LNCaP clone FGC (cell line): ENCODE results near the gene CKS2.

Source experiments
- DNase-seq: peaks from one replicate; pipeline ENCODE4 v3.0.0-alpha.2; 2011; ENCODE audit warnings: low read depth
- H3K4me3 ChIP-seq: 2 replicates; pipeline ENCODE4 v1.5.1; 2011; ENCODE audit warnings: mild to moderate bottlenecking, low read depth, low read length, control low read depth
- TF ChIP-seq, protein P1 (sequence below): IDR thresholded peaks from 2 replicates; pipeline ENCODE4 v1.5.1; 2012; ENCODE audit warnings: mild to moderate bottlenecking; ENCODE audit not compliant: control insufficient read depth, insufficient read depth; ENCODE audit errors: extremely low read depth

Gene CKS2

DNA sequence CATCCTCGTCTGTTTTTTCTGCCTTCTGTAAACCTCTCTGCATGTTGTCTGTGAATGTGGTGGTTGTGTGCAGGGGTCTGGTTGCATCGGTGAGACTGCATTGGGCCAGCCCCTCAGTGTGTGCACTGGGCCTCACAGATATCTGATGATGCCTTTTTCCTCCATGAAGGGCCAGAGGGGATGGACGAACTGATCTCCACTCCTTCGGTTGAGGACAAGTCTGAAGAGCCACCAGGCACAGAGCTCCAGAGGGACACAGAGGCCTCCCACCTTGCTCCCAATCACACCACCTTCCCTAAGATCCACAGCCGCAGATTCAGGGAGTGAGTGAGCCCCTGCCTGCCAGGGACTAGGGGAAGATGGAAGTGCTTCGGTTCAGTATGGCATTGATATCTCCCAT lies 38.6 kb downstream of the CKS2 start:
- no peak for DNase-seq
- H3K4me3 ChIP-seq = no peak overlapping the region
- TF ChIP-seq, protein P1, sequence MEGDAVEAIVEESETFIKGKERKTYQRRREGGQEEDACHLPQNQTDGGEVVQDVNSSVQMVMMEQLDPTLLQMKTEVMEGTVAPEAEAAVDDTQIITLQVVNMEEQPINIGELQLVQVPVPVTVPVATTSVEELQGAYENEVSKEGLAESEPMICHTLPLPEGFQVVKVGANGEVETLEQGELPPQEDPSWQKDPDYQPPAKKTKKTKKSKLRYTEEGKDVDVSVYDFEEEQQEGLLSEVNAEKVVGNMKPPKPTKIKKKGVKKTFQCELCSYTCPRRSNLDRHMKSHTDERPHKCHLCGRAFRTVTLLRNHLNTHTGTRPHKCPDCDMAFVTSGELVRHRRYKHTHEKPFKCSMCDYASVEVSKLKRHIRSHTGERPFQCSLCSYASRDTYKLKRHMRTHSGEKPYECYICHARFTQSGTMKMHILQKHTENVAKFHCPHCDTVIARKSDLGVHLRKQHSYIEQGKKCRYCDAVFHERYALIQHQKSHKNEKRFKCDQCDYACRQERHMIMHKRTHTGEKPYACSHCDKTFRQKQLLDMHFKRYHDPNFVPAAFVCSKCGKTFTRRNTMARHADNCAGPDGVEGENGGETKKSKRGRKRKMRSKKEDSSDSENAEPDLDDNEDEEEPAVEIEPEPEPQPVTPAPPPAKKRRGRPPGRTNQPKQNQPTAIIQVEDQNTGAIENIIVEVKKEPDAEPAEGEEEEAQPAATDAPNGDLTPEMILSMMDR = no peak

DNA sequence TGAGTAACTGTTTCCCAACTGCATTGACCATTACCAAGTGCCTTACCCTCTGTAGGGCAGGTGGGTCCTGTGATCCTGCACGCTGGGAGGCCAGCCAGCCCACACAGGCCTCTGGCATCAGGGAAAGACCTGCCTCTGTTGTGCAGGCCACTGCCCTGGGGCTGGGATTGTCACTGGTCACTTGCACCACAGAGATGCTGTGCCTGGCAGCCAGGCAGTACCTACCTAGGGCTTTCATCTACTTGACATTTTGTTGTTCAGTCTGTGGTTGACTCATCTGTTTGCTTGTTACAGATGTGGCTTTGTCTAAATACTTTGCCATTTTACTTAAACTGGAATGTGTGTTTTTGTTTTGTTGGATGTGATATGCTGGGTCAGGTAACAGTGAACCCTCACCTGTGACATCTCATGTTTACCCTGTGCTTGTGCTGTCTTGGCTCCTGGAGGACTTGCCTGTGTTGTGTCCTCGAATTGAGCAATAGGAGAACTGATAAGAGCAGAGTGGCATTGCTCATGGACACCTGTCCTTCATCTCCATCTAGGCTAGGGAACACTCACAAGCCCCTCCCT lies 40.1 kb downstream of the CKS2 start:
- TF ChIP-seq, protein P1 = no peak
- DNase-seq = no peak
- no peak overlapping the region for H3K4me3 ChIP-seq

DNA sequence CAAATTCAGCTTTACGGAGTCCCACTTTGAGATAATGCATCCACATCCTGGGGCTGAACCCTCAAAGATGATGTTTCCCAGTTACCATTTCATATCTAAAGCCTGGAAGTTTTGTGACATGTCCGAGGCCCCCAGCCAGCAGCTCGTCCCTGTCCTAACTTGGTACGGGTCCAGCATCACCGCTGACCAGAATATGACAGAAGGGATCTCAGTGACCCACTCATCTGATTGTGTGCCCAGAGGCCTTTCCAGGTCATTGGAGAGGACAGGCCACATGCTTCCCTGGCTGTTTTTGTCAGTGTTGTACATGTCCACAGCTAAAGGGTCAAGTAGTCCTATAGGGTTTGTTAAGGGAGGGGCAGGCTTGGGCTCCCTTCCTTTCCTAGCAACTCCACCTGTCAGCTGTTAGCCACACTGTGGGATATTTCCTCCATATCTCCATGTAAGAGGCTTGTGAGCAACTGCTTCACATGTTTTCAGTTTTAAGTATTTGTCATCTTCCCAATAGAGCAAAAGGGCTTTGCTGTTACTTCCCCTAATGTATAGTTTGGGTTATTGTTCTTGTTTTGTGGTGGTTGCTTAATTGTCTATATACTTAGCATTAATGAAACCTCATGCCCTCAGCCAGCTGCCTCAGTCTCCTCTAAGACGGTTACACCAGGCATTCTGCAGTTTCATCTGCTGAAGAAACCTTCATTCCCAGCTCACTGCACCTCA lies 40.7 kb downstream of the CKS2 start:
- TF ChIP-seq, protein P1 = no peak
- no peak for DNase-seq
- H3K4me3 ChIP-seq = no peak overlapping the region

DNA sequence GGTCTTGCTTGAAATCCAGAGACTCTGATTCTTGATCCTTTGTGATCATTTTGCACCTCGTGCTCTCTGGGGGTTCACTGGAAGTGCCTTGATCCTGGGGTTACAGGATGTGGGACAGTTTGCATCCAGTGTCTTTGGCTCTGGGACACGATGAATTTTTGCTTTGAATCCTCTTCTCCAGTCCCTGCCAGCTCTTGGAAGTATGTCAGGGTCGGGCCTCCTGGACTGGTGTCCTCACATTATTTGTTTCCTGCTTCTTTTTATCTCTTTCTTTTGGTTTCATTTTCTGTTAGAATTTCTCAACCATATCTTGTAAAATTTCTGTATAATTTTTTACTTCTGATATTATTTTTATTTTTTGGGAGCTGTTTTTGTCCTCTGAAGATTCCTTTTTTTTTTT lies 41.5 kb downstream of the CKS2 start:
- H3K4me3 ChIP-seq = no peak overlapping the region
- TF ChIP-seq, protein P1 = no peak

DNA sequence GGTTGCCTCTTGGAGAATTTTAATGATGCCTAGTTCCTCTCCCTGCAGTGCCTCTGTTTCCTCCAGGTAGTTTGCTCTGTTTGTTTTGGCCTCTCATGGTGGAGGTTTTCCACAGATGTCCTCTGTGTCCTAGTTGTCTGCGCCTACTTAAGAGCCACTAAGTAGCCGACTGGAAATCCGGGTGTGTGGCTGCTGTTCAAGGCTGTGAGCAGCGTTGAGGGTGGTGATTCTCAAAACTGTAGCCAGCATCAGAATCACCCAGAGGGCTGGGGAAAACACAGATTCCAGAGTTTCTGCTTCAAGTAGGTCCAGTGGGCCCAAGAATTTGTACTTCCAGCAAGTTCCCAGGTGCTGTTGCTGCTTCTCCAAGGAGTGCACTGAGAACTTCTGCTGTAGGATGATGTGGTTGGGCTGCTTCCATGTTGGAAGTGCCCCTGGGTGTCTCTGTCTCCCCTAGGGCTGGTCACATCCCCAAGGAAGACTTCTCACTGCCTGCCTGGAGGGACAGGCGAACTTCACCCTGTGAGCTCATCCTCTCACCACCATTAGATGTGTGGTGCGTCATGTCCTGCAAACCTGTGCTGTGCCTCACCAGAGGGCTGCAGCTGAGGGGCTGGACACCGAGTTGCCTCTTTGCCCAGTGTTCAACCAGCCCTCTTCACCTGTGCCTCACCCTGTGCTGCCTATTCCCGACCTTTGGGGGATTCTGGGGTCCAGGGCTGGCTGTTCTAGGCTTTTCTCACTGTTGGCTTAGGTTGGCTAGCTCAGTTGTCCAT lies 42.1 kb downstream of the CKS2 start:
- DNase-seq = no peak
- H3K4me3 ChIP-seq = no peak overlapping the region

More for the DNA sequence above, 41.5 kb downstream of the CKS2 start:
- no peak for DNase-seq

DNA sequence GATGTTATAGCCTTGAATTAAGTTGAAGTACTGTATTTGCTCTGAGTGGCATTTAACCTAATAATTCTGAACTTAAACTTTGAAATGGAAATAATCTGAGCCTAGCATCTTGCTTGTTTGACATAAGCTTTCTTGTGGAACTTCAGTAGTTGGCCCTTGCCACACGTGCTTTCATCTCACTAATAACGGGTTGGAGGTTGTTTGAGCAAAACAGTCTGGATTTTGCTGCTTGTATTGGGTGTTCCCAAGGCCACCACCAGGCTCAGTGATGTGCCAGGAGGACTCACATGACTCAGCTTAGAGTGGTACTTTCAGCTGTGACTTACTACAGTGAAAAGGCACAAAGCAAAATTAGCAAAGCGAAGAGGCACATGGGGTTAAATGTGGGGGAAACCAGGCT lies 43.0 kb downstream of the CKS2 start:
- no peak for DNase-seq
- TF ChIP-seq, protein P1 = no peak
- H3K4me3 ChIP-seq = no peak overlapping the region

More for the DNA sequence above, 42.1 kb downstream of the CKS2 start:
- TF ChIP-seq, protein P1 = no peak
